ENCODE results near the gene ITPR2.

- TF ChIP-seq, protein P1, sequence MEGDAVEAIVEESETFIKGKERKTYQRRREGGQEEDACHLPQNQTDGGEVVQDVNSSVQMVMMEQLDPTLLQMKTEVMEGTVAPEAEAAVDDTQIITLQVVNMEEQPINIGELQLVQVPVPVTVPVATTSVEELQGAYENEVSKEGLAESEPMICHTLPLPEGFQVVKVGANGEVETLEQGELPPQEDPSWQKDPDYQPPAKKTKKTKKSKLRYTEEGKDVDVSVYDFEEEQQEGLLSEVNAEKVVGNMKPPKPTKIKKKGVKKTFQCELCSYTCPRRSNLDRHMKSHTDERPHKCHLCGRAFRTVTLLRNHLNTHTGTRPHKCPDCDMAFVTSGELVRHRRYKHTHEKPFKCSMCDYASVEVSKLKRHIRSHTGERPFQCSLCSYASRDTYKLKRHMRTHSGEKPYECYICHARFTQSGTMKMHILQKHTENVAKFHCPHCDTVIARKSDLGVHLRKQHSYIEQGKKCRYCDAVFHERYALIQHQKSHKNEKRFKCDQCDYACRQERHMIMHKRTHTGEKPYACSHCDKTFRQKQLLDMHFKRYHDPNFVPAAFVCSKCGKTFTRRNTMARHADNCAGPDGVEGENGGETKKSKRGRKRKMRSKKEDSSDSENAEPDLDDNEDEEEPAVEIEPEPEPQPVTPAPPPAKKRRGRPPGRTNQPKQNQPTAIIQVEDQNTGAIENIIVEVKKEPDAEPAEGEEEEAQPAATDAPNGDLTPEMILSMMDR (conservative IDR thresholded peaks at IDR 0.05; ENCODE audit: low read length), result no peak
- no peak for TF ChIP-seq EZH2phosphoT487 (IDR thresholded peaks at IDR 0.05; ENCODE audit: borderline replicate concordance)
Observed at GRCh38 chr12:26801486-26801885, 31.5 kb downstream of the ITPR2 start.

Data from Loucy (cell line).